ENCODE data around the gene SLC35G6.
A peak's percentile ranks its signal among the peaks of the same experiment; 100 is the strongest.
"Not testable (repeated sequence)": the region's sequence is repeated elsewhere in the genome, so short reads cannot be mapped to it uniquely, and the experiment has no call there.

The SLC35G6 gene

DNA sequence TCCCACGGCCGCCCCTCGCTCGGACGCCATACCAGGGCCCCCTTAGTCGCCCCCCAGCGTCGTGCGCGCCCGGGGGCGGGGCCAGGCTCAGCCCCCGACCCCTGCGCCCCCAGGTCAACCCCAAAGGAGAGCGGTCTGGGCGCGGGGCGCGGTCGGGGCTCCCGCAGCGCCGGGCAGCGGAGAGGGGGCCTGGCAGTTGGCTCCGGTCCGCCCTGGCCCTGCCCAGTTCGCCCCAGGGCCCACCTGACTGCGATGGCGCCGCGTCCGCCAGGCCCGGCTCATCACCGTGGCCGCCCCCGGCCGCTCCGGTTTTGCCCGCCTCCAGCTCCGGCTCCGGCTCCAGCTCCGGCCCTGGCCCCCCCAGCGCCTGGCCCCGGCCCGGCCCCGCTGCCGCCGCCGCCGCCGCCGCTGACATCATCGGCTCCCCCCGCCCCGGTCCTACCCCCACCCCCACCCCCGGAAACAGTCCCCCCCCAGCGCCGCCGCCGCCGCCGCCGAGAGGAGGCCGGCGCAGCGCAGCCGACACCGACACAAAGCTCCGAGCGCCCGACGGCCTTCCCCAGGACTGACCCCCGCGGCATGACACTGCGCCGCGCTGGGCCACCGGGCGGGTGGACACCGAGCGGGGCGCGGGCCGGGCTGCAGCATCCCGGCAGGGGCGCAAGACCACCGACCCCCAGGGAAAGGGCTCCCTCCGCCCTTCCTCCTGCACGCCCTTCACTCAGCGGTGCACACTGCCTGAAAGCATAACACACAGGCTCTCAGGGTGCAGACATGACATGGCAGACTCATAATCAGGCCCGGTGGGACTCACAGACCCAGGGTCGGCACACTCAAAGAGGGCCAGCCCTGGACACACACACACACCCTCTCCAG, 1.8 kb upstream of the SLC35G6 start, which contains the start of gene ZBTB4:
ZBTB4 (minus strand) TSS at position 419 of the 876 bp plus-strand sequence. CDS start 12,830 bp downstream, outside the sequence.
- peak; percentile 1 for DNase-seq

- no peak for DNase-seq
Observed at GRCh38 chr17:7480089-7480384, 1.2 kb upstream of the SLC35G6 start.

- DNase-seq = not testable (repeated sequence)
Observed at GRCh38 chr17:7481842-7482741, 846 bp downstream of the SLC35G6 start.

GRCh38 chr17:7482742-7483088, 1.5 kb downstream of the SLC35G6 start:
- not testable (repeated sequence) for DNase-seq

- DNase-seq = peak; percentile 72
Observed at GRCh38 chr17:7483255-7484066, 2.2 kb downstream of the SLC35G6 start.

GRCh38 chr17:7484067-7484918, 3.0 kb downstream of the SLC35G6 start, which contains the start of gene POLR2A:
TSS of gene POLR2A (plus strand) at chr17:7484366.
- peak; percentile 84 for DNase-seq

- no peak for DNase-seq
Observed at GRCh38 chr17:7484919-7485377, 3.7 kb downstream of the SLC35G6 start.

GRCh38 chr17:7486181-7486580, 4.9 kb downstream of the SLC35G6 start:
- DNase-seq = no peak

- no peak for DNase-seq
Observed at GRCh38 chr17:7490144-7490543, 8.9 kb downstream of the SLC35G6 start.

DNA sequence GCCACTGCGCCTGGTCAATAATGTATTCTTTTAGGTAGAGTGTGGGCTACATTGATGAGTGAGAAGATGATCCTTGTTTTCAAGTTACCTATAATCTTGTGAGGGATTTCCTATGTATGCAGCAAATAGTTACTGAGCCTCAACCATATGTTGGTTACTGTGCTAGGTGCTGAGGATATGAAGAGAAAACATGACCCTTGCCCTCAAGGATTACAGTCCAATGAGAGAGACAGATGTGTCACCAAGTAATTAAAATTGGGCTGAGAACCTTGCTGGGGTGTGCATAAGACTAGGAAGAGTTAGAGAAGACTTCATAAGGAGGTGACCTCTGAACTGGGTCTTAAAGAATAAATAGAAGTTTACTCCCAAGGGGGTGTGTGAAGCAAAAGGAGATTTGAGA, 10.3 kb downstream of the SLC35G6 start:
- no peak for DNase-seq

GRCh38 chr17:7493941-7494340, 12.7 kb downstream of the SLC35G6 start:
- DNase-seq = no peak

GRCh38 chr17:7495906-7496434, 14.7 kb downstream of the SLC35G6 start:
- no peak for DNase-seq

DNA sequence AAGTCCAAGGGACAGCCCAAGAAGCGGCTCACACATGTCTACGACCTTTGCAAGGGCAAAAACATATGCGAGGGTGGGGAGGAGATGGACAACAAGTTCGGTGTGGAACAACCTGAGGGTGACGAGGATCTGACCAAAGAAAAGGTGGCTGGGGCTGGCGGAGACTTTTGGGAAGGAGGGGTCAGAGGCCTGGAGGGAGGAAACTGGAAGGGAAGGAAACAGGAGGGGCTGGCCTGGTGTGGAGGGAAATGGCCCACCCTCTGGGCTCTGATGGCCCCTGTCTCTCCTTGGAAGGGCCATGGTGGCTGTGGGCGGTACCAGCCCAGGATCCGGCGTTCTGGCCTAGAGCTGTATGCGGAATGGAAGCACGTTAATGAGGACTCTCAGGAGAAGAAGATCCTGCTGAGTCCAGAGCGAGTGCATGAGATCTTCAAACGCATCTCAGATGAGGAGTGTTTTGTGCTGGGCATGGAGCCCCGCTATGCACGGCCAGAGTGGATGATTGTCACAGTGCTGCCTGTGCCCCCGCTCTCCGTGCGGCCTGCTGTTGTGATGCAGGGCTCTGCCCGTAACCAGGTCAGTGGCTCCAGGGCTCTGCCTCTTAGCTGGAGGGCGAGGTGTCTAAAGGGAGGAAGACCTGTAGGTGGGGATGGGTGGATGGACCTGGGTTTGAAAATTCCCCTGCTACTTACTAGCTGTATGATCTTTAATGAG, 15.4 kb downstream of the SLC35G6 start:
- no peak for DNase-seq

- no peak for DNase-seq
Observed at GRCh38 chr17:7497228-7497627, 16.0 kb downstream of the SLC35G6 start.

- DNase-seq = no peak
Observed at GRCh38 chr17:7497636-7498035, 16.4 kb downstream of the SLC35G6 start.

GRCh38 chr17:7499161-7499560, 17.9 kb downstream of the SLC35G6 start:
- DNase-seq = no peak

GRCh38 chr17:7501729-7502128, 20.5 kb downstream of the SLC35G6 start:
- DNase-seq = no peak

- no peak for DNase-seq
Observed at GRCh38 chr17:7502171-7502847, 21.1 kb downstream of the SLC35G6 start.

- no peak for DNase-seq
Observed at GRCh38 chr17:7502987-7503386, 21.7 kb downstream of the SLC35G6 start.

DNA sequence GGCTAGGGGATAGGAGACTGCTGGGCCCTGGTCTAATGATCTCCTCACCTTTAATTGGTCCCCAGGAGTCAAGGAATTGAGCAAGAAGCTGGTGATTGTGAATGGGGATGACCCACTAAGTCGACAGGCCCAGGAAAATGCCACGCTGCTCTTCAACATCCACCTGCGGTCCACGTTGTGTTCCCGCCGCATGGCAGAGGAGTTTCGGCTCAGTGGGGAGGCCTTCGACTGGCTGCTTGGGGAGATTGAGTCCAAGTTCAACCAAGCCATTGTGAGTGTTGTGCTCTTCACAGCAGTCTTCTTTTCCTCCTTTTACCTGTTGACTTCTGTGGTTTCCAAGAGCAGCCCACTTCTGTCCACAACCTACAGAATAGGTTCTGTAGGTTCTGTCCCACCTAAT, 22.3 kb downstream of the SLC35G6 start:
- DNase-seq = no peak

Data from NCI-H774 (cell line).